ENCODE results near the gene DPP6. TPM values are rescaled to one million over a fixed set of nuclear protein-coding genes. Genes with fewer than 3 reads are reported as not detected.

DPP6 gene
- total RNA-seq, 1 experiment from 2014 or later, result not detected

- Histone ChIP-seq H3K9me3 (ENCODE audit: low read depth, low read length, poor library complexity, severe bottlenecking) (no peaks in the 10 kb centered on the region), H3K36me3 (ENCODE audit: insufficient read depth, low read length, poor library complexity, severe bottlenecking) (no peaks in the 10 kb centered on the region), H3K4me3 (ENCODE audit: low read depth, low read length, poor library complexity, severe bottlenecking) (no peak overlapping the region), H3K27me3 (replicated peaks; ENCODE audit: insufficient read depth, low read depth, low read length, poor library complexity) (peaks cover 31% of the 10 kb centered on the region), H3K4me1 (ENCODE audit: insufficient read depth, low read length, poor library complexity, severe bottlenecking) (no peaks in the 10 kb centered on the region), H3K27ac (ENCODE audit: low read depth, low read length, poor library complexity, severe bottlenecking) (no peak overlapping the region)
- BruUV-seq (replicated peaks), result no TSS peak
- CTCF ChIA-PET, result no interaction called here
- intact Hi-C loops (cut with micrococcal nuclease; ENCODE audit: unreplicated experiment), result no loop called here
- no peak for TF ChIP-seq CTCF (conservative IDR thresholded peaks at IDR 0.05; ENCODE audit: low read depth, low read length)
- no peak for TF ChIP-seq EZH2 (IDR thresholded peaks at IDR 0.05; ENCODE audit: borderline replicate concordance, low read depth, low read length, poor library complexity, severe bottlenecking)
- no peak for DNase-seq (ENCODE audit: low spot score)
- POLR2A ChIA-PET (ENCODE audit: low non-redundant PET), result no interaction called here
Measured at GRCh38 chr7:154738216-154738615, 686.0 kb downstream of the DPP6 start.

DNA sequence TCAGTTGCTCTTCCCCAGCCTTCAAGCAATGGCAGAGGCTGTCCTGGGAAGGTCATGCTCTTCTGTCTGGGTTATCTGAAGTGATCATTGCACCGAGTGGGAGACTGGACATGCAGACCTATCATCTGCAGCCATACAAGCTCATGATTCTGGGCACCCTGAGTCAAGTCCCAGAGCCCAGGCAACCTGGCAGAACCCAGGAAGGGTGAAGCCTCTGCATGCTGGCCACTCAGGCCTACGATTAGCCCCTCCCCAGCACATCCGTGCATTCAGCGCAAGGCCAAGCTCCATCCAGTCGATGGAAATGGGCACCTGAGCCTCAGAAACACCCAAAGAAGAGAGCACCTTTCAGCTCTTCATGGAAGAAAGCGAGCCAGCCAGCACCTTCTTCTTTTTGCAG is 688.9 kb downstream of the DPP6 start:
- TF ChIP-seq EZH2 (IDR thresholded peaks at IDR 0.05; ENCODE audit: borderline replicate concordance, low read depth, low read length, poor library complexity, severe bottlenecking) (no peak), CTCF (conservative IDR thresholded peaks at IDR 0.05; ENCODE audit: low read depth, low read length) (no peak)
- ChIA-PET CTCF (no interaction called here), POLR2A (ENCODE audit: low non-redundant PET) (no interaction called here)
- H3K4me1 ChIP-seq (ENCODE audit: insufficient read depth, low read length, poor library complexity, severe bottlenecking), result no peaks in the 10 kb centered on the region
- H3K27me3 ChIP-seq (replicated peaks; ENCODE audit: insufficient read depth, low read depth, low read length, poor library complexity), result peaks cover 48% of the 10 kb centered on the region
- H3K4me3 ChIP-seq (ENCODE audit: low read depth, low read length, poor library complexity, severe bottlenecking), result no peak overlapping the region
- no peak overlapping the region for H3K27ac ChIP-seq (ENCODE audit: low read depth, low read length, poor library complexity, severe bottlenecking)
- H3K36me3 ChIP-seq (ENCODE audit: insufficient read depth, low read length, poor library complexity, severe bottlenecking), result no peaks in the 10 kb centered on the region
- no TSS peak for BruUV-seq (replicated peaks)
- DNase-seq (ENCODE audit: low spot score), result no peak
- intact Hi-C loops (cut with micrococcal nuclease; ENCODE audit: unreplicated experiment), result loop anchor here (10.0 kb wide), 1 partner anchor 1846 kb away; no protein-coding TSS in a partner anchor
- no peaks in the 10 kb centered on the region for H3K9me3 ChIP-seq (ENCODE audit: low read depth, low read length, poor library complexity, severe bottlenecking)

GRCh38 chr7:154743206-154743605 is 691.0 kb downstream of the DPP6 start:
- no TSS peak for BruUV-seq (replicated peaks)
- no peak overlapping the region for H3K4me3 ChIP-seq (ENCODE audit: low read depth, low read length, poor library complexity, severe bottlenecking)
- no peak overlapping the region for H3K27ac ChIP-seq (ENCODE audit: low read depth, low read length, poor library complexity, severe bottlenecking)
- no peak for DNase-seq (ENCODE audit: low spot score)
- intact Hi-C loops (cut with micrococcal nuclease; ENCODE audit: unreplicated experiment), result loop anchor here (10.0 kb wide), 1 partner anchor 1848 kb away; no protein-coding TSS in a partner anchor
- no peaks in the 10 kb centered on the region for H3K36me3 ChIP-seq (ENCODE audit: insufficient read depth, low read length, poor library complexity, severe bottlenecking)
- no peaks in the 10 kb centered on the region for H3K9me3 ChIP-seq (ENCODE audit: low read depth, low read length, poor library complexity, severe bottlenecking)
- CTCF ChIA-PET, result no interaction called here
- POLR2A ChIA-PET (ENCODE audit: low non-redundant PET), result no interaction called here
- no peaks in the 10 kb centered on the region for H3K4me1 ChIP-seq (ENCODE audit: insufficient read depth, low read length, poor library complexity, severe bottlenecking)
- peaks cover 54% of the 10 kb centered on the region for H3K27me3 ChIP-seq (replicated peaks; ENCODE audit: insufficient read depth, low read depth, low read length, poor library complexity)
- TF ChIP-seq CTCF (conservative IDR thresholded peaks at IDR 0.05; ENCODE audit: low read depth, low read length) (no peak), EZH2 (IDR thresholded peaks at IDR 0.05; ENCODE audit: borderline replicate concordance, low read depth, low read length, poor library complexity, severe bottlenecking) (no peak)

Measured in A673 (cell line).